CD14-positive monocyte (primary cell): ENCODE data around the gene BACE1-AS. TPM values are rescaled to one million over a fixed set of nuclear protein-coding genes. Genes with fewer than 3 reads are reported as not detected.

Experiments used
- DNase-seq, 3 donors: peaks; one replicate each; pipeline ENCODE4 v3.0.0-alpha.2; 2011 to 2022
- H2AFZ ChIP-seq: 2 replicates; pipeline ENCODE4 v1.6.0; 2012; ENCODE audit warnings: mild to moderate bottlenecking, low read depth, low read length, inconsistent platforms; ENCODE audit not compliant: insufficient read depth, poor library complexity, severe bottlenecking
- H3K27ac ChIP-seq, 2 donors: 1 replicate in 1 of 2; 2 replicates in 1 of 2; pipeline ENCODE4 v1.5.1; 2012 to 2013; ENCODE audit warnings: low read length in 2 of 2, control low read depth in 1 of 2, inconsistent platforms in 1 of 2, low read depth in 1 of 2, mild to moderate bottlenecking in 1 of 2
- H3K27me3 ChIP-seq, 2 donors: one replicate each; pipeline versions ENCODE4 v1.6.0 to v1.6.1; 2011 to 2013; ENCODE audit warnings: low read length in 2 of 2; ENCODE audit not compliant: control insufficient read depth in 2 of 2, insufficient read depth in 2 of 2
- H3K36me3 ChIP-seq, 2 donors: replicated peaks in 1 of 2; 1 replicate in 1 of 2; 2 replicates in 1 of 2; pipeline versions ENCODE4 v1.5.1 to v1.6.1; 2012 to 2013; ENCODE audit warnings: low read length in 2 of 2, control low read depth in 1 of 2, inconsistent platforms in 1 of 2, mild to moderate bottlenecking in 1 of 2; ENCODE audit not compliant: insufficient read depth in 2 of 2, control insufficient read depth in 1 of 2
- H3K4me1 ChIP-seq, 2 donors: 1 replicate in 1 of 2; 2 replicates in 1 of 2; pipeline versions ENCODE4 v1.5.1 to v1.6.1; 2012 to 2013; ENCODE audit warnings: low read length in 2 of 2, control low read depth in 1 of 2, inconsistent platforms in 1 of 2, mild to moderate bottlenecking in 1 of 2, moderate library complexity in 1 of 2; ENCODE audit not compliant: insufficient read depth in 2 of 2, control insufficient read depth in 1 of 2
- H3K4me2 ChIP-seq: replicated peaks from 2 replicates; pipeline ENCODE3; 2012; ENCODE audit warnings: low read length, moderate library complexity, mild to moderate bottlenecking; ENCODE audit not compliant: poor library complexity, severe bottlenecking; ENCODE audit errors: extremely low read depth
- H3K4me3 ChIP-seq, 3 experiments: fragments of 200-600 bp in 1 of 3; sonication (generic) in 1 of 3; replicated peaks in 1 of 3; 1 replicate in 2 of 3; 2 replicates in 1 of 3; pipeline ENCODE4 v1.5.1; 2011 to 2013; ENCODE audit warnings: low read length in 3 of 3, mild to moderate bottlenecking in 3 of 3, control low read depth in 2 of 3, low read depth in 2 of 3, inconsistent platforms in 1 of 3, moderate library complexity in 1 of 3
- H3K79me2 ChIP-seq: 2 replicates; pipeline ENCODE4 v1.6.0; 2012; ENCODE audit warnings: mild to moderate bottlenecking, control low read depth, inconsistent platforms, low read length, moderate library complexity; ENCODE audit not compliant: insufficient read depth
- H3K9ac ChIP-seq: 2 replicates; pipeline ENCODE4 v1.6.0; 2017; ENCODE audit warnings: low read length, mild to moderate bottlenecking; ENCODE audit not compliant: insufficient read depth, poor library complexity, severe bottlenecking
- H3K9me3 ChIP-seq, 2 donors: replicated peaks in 1 of 2; 1 replicate in 1 of 2; 2 replicates in 1 of 2; pipeline versions ENCODE4 v1.5.1 to v1.6.1; 2012 to 2013; ENCODE audit warnings: low read length in 2 of 2, control low read depth in 1 of 2; ENCODE audit not compliant: control insufficient read depth in 1 of 2, insufficient read depth in 1 of 2
- H4K20me1 ChIP-seq: 2 replicates; pipeline ENCODE4 v1.6.0; 2012; ENCODE audit warnings: mild to moderate bottlenecking, low read length, control low read depth, moderate library complexity; ENCODE audit not compliant: insufficient read depth
- H3K27ac Mint-ChIP-seq, 7 donors: one replicate each; pipeline ENCODE4 v1.8.0; 2020; ENCODE audit warnings: mild to moderate bottlenecking in 7 of 7, mixed read lengths in 7 of 7, moderate library complexity in 6 of 7, inconsistent platforms in 2 of 7
- H3K27me3 Mint-ChIP-seq, 3 donors: one replicate each; pipeline ENCODE4 v1.8.0; 2021 to 2022; ENCODE audit warnings: low read depth in 3 of 3, mild to moderate bottlenecking in 3 of 3, mixed read lengths in 3 of 3, moderate library complexity in 3 of 3, inconsistent platforms in 1 of 3
- H3K36me3 Mint-ChIP-seq, 2 donors: one replicate each; pipeline ENCODE4 v1.8.0; 2020; ENCODE audit warnings: mixed read lengths in 2 of 2, inconsistent platforms in 1 of 2, mild to moderate bottlenecking in 1 of 2
- H3K4me1 Mint-ChIP-seq: one replicate; pipeline ENCODE4 v1.8.0; 2020; ENCODE audit warnings: mild to moderate bottlenecking, mixed read lengths
- H3K4me3 Mint-ChIP-seq, 2 donors: one replicate each; pipeline ENCODE4 v1.8.0; 2020; ENCODE audit warnings: mild to moderate bottlenecking in 2 of 2, mixed read lengths in 2 of 2, moderate library complexity in 1 of 2
- H3K9me3 Mint-ChIP-seq, 7 donors: one replicate each; pipeline ENCODE4 v1.8.0; 2020 to 2022; ENCODE audit warnings: mixed read lengths in 7 of 7, mild to moderate bottlenecking in 6 of 7, moderate library complexity in 6 of 7, inconsistent platforms in 2 of 7
- CTCF ChIP-seq: fragments of 200-600 bp; IDR thresholded peaks from one replicate; pipeline ENCODE4 v1.8.0; 2022; ENCODE audit warnings: antibody characterized with exemption, mild to moderate bottlenecking
- WGBS: methylation state at CpG from one replicate; pipeline ENCODE4 v1.1.5; 2013; ENCODE audit warnings: missing lambda C conversion rate; ENCODE audit not compliant: insufficient coverage; 5-methylcytosine and 5-hydroxymethylcytosine counted together
- intact Hi-C, 2 donors: fragments of 100-400 bp; cut with micrococcal nuclease; formaldehyde crosslinking; loops; one replicate each; pipeline versions ENCODE4 v1.15.0 to v1.15.1; 2023
- polyA plus RNA-seq, 3 donors: library from polyadenylated mRNA; depleted of rRNA in 1 of 3; unstranded in 2 of 3; stranded (reverse) in 1 of 3; fragments of 300-500 nt in 2 of 3; fragments of >200 nt in 1 of 3; fragmentation: Illumina TruSeq in 2 of 3; gene quantifications; 1 replicate in 2 of 3; 2 replicates in 1 of 3; pipeline ENCODE4 v1.2.3, GENCODE V29; 2012 to 2021
- small RNA-seq: library from RNA; depleted of rRNA; stranded (forward); fragments of <200 nt; gene quantifications from one replicate; pipeline ENCODE3, GENCODE V24; 2012; ENCODE audit warnings: low read depth; ENCODE audit not compliant: insufficient read length

Gene BACE1-AS
- polyA plus RNA-seq, 3 donors, result 2.7 TPM; not detected in 2

GRCh38 chr11:117335399-117335798, 44.3 kb downstream of the BACE1-AS start:
- H3K9ac ChIP-seq, result no peak overlapping the region

DNA sequence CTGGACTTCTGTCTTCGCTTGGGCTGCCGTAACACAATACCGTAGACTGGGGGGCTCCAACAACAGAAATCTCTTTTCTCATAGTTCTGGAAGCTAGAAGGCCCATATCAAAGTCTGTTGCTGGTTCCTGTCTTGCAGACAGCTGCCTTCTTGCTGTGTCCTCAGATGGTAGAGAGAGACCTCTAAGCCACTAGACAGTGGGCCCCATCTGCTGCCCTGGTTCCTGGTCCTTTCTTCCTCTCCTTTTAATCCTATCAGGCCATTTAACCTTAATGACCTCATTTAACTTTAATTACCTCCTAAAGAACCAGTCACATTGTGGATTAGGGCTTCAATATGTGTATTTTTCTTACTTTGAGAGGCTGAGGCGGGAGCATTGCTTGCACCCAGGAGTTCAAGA, 45.9 kb downstream of the BACE1-AS start:
- Histone ChIP-seq H3K4me3 (no peak overlapping the region), H3K79me2 (no peaks in the 10 kb centered on the region), H3K9me3 (no peaks in the 10 kb centered on the region), H3K4me2 (no peak overlapping the region), H3K9ac (no peak overlapping the region), H2AFZ (no peak overlapping the region), H4K20me1 (no peaks in the 10 kb centered on the region), H3K36me3 (peaks cover 19 to 70% of the 10 kb centered on the region in 2 donors), H3K4me1 (no peaks in the 10 kb centered on the region), H3K27me3 (no peaks in the 10 kb centered on the region), H3K27ac (no peak overlapping the region)
- no peak for TF ChIP-seq CTCF
- Mint-ChIP-seq H3K27me3 (no peaks in the 10 kb centered on the region), H3K9me3 (no peaks in the 10 kb centered on the region), H3K36me3 (peaks cover 63 to 73% of the 10 kb centered on the region in 2 donors), H3K27ac (no peak overlapping the region), H3K4me3 (no peak overlapping the region), H3K4me1 (peaks cover 6% of the 10 kb centered on the region)
- WGBS, result 100% methylated on average over 3 of the region's 4 CpGs
- intact Hi-C loops, result no loop called here
- no peak for DNase-seq

More at GRCh38 chr11:117335399-117335798, 44.3 kb downstream of the BACE1-AS start:
- Histone ChIP-seq H3K36me3 (peaks cover 9 to 56% of the 10 kb centered on the region in 2 donors), H3K27me3 (no peaks in the 10 kb centered on the region), H2AFZ (no peak overlapping the region), H3K9me3 (no peaks in the 10 kb centered on the region), H3K27ac (no peak overlapping the region), H3K4me1 (no peaks in the 10 kb centered on the region), H4K20me1 (no peaks in the 10 kb centered on the region), H3K4me2 (no peak overlapping the region), H3K79me2 (no peaks in the 10 kb centered on the region), H3K4me3 (no peak overlapping the region)
- H3K27ac Mint-ChIP-seq, result no peak overlapping the region
- H3K4me3 Mint-ChIP-seq, result no peak overlapping the region
- no peaks in the 10 kb centered on the region for H3K9me3 Mint-ChIP-seq
- 100% methylated on average over 1 of the region's 5 CpGs for WGBS
- peaks cover 8% of the 10 kb centered on the region for H3K4me1 Mint-ChIP-seq
- DNase-seq, result no peak
- H3K36me3 Mint-ChIP-seq, result peaks cover 54 to 56% of the 10 kb centered on the region in 2 donors
- H3K27me3 Mint-ChIP-seq, result no peaks in the 10 kb centered on the region
- no peak for TF ChIP-seq CTCF
- intact Hi-C loops, result no loop called here

Small RNAs within 50 kb of the gene (small RNA-seq; reads per million reads assigned to genes)
- not detected for gene RF00564

Other genes starting within 250 kb of the BACE1-AS start
- gene SIK3, start 192.9 kb upstream of the BACE1-AS start, polyA plus RNA-seq, result 100 to 1,000 TPM in 1 of 3 donors, 10 to 100 TPM in 2; 18.3 to 142 (median 20.0) TPM
- gene PAFAH1B2, start 147.1 kb upstream of the BACE1-AS start, polyA plus RNA-seq, result 10 to 100 TPM; 16.9 to 25.1 (median 23.7) TPM
- gene SIDT2, start 112.6 kb upstream of the BACE1-AS start, polyA plus RNA-seq, result 100 to 1,000 TPM in 1 of 3 donors, 10 to 100 TPM in 2; 21.8 to 177 (median 41.8) TPM
- 100 to 1,000 TPM in 1 of 3 donors, 1 to 10 TPM in 2; 3.6 to 113 (median 4.0) TPM for gene TAGLN, start 92.0 kb upstream of the BACE1-AS start, polyA plus RNA-seq
- 10 to 100 TPM in 1 of 3 donors, 1 to 10 TPM in 2; 6.1 to 93.8 (median 9.5) TPM for gene PCSK7, start 59.3 kb upstream of the BACE1-AS start, polyA plus RNA-seq
- gene RNF214, start 58.7 kb upstream of the BACE1-AS start, polyA plus RNA-seq, result 10 to 100 TPM in 1 of 3 donors, 1 to 10 TPM in 2; 6.4 to 13.8 (median 7.8) TPM
- gene BACE1, start 24.9 kb downstream of the BACE1-AS start, polyA plus RNA-seq, result 1 to 10 TPM; 1.6 to 9.1 (median 3.1) TPM
- 10 to 100 TPM in 1 of 3 donors, 1 to 10 TPM in 2; 4.3 to 32.1 (median 8.0) TPM for gene CEP164, start 36.5 kb downstream of the BACE1-AS start, polyA plus RNA-seq